PC-3 (cell line): ENCODE results near the gene ARNT2.

Experiments used
- EZH2 ChIP-seq: fragments of 300-600 bp; sonication (generic); IDR thresholded peaks from one replicate; pipeline ENCODE4 v1.6.1; 2017; ENCODE audit warnings: antibody characterized with exemption, mild to moderate bottlenecking, low read length; ENCODE audit not compliant: unreplicated experiment
- EZH2phosphoT487 ChIP-seq: fragments of 300-600 bp; sonication (generic); IDR thresholded peaks from 2 replicates; pipeline ENCODE4 v1.6.1; 2018; ENCODE audit warnings: mild to moderate bottlenecking, antibody characterized with exemption, low read length, borderline replicate concordance
- TF ChIP-seq, protein P1 (sequence below): fragments of 300-600 bp; sonication (generic); conservative IDR thresholded peaks from 2 replicates; pipeline ENCODE4 v1.5.1; 2017; ENCODE audit warnings: antibody characterized with exemption, low read depth, mild to moderate bottlenecking, low read length

DNA sequence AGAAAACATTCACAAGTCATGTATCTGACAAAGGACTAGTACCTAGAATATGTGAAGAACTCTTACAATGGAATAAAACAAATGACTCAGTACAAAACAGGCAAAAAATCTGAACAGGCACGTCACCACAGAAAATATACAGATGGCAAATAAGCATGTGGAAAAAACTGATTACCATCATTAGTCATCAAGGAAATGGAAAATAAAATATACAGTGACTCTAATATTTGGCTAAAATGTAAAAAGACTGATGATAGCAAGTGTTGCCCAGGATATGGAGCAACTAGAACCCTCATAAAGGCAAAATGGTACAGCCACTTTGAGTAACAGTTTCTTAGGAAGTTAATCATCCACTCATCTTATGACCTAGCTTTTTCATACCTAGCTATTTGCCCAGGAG is 195.2 kb downstream of the ARNT2 start:
- TF ChIP-seq EZH2phosphoT487: no peak
- TF ChIP-seq, protein P1, sequence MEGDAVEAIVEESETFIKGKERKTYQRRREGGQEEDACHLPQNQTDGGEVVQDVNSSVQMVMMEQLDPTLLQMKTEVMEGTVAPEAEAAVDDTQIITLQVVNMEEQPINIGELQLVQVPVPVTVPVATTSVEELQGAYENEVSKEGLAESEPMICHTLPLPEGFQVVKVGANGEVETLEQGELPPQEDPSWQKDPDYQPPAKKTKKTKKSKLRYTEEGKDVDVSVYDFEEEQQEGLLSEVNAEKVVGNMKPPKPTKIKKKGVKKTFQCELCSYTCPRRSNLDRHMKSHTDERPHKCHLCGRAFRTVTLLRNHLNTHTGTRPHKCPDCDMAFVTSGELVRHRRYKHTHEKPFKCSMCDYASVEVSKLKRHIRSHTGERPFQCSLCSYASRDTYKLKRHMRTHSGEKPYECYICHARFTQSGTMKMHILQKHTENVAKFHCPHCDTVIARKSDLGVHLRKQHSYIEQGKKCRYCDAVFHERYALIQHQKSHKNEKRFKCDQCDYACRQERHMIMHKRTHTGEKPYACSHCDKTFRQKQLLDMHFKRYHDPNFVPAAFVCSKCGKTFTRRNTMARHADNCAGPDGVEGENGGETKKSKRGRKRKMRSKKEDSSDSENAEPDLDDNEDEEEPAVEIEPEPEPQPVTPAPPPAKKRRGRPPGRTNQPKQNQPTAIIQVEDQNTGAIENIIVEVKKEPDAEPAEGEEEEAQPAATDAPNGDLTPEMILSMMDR: no peak
- TF ChIP-seq EZH2: no peak
